Vagina (tissue), 2 donors: ENCODE results near the gene TRAF2. TPM values are rescaled to one million over a fixed set of nuclear protein-coding genes. Genes with fewer than 3 reads are reported as not detected.

Source experiments
- DNase-seq, 2 donors: peaks; one replicate each; pipeline ENCODE4 v3.0.0-alpha.2; 2017; ENCODE audit errors: extremely low spot score in 2 of 2
- H3K27ac ChIP-seq: fragments of 200-600 bp; sonication (generic); one replicate; pipeline ENCODE4 v1.5.1; 2019
- H3K27me3 ChIP-seq: fragments of 200-600 bp; sonication (generic); one replicate; pipeline ENCODE4 v1.5.1; 2019
- H3K36me3 ChIP-seq, 2 donors: fragments of 200-600 bp; sonication (generic); one replicate each; pipeline ENCODE4 v1.5.1; 2017 to 2019
- H3K4me1 ChIP-seq: fragments of 200-600 bp; sonication (generic); one replicate; pipeline ENCODE4 v1.5.1; 2019
- H3K4me3 ChIP-seq, 2 donors: fragments of 200-600 bp; sonication (generic); 1 replicate in 1 of 2; 2 replicates in 1 of 2; pipeline ENCODE4 v1.5.1; 2016 to 2019
- H3K9me3 ChIP-seq: fragments of 200-600 bp; sonication (generic); one replicate; pipeline ENCODE4 v1.5.1; 2019
- CTCF ChIP-seq, 3 experiments: fragments of 450-650 bp in 2 of 3; fragments of 200-600 bp in 1 of 3; sonication (generic) in 1 of 3; IDR thresholded peaks; one replicate each; pipeline ENCODE4 v1.5.1; 2017 to 2019; ENCODE audit warnings: antibody characterized with exemption in 3 of 3, mild to moderate bottlenecking in 2 of 3, moderate library complexity in 2 of 3
- POLR2A ChIP-seq, 2 donors: fragments of 450-650 bp; IDR thresholded peaks; one replicate each; pipeline ENCODE4 v1.6.1; 2017; ENCODE audit warnings: antibody characterized with exemption in 2 of 2, mild to moderate bottlenecking in 2 of 2, moderate library complexity in 2 of 2
- POLR2AphosphoS5 ChIP-seq, 2 donors: sonication (generic); formaldehyde crosslinking; IDR thresholded peaks; one replicate each; pipeline ENCODE4 v1.9.0; 2017; ENCODE audit warnings: antibody characterized with exemption in 2 of 2, mild to moderate bottlenecking in 2 of 2, low read depth in 1 of 2; ENCODE audit not compliant: insufficient read depth in 1 of 2
- intact Hi-C: fragments of 100-400 bp; cut with DNase I; formaldehyde crosslinking; loops from one replicate; pipeline ENCODE4 v1.15.1; 2023
- total RNA-seq: library from RNA; depleted of rRNA; stranded (reverse); fragments of >200 nt; gene quantifications from one replicate; pipeline ENCODE4 v1.2.3, GENCODE V29; 2016

The TRAF2 gene
- total RNA-seq, 1 donor from 2014 or later, result 12.8 TPM

- no peaks in the 10 kb centered on the region for H3K9me3 ChIP-seq
- no peaks in the 10 kb centered on the region for H3K27me3 ChIP-seq
- DNase-seq, result no peak
- intact Hi-C loops, result loop anchor here (5.0 kb wide), 1 partner anchor 87 kb away; the partner anchor contains the start of gene ABCA2
- H3K4me3 ChIP-seq, result no peak overlapping the region
- no peak for TF ChIP-seq CTCF (IDR thresholded peaks at IDR 0.05)
- TF ChIP-seq POLR2A (IDR thresholded peaks at IDR 0.05), result no peak
- TF ChIP-seq POLR2AphosphoS5 (IDR thresholded peaks at IDR 0.05; ENCODE audit: insufficient read depth in 1 of 2, low read depth in 1 of 2), result no peak
- H3K27ac ChIP-seq, result no peak overlapping the region
- peaks cover 18% of the 10 kb centered on the region for H3K4me1 ChIP-seq
- peaks cover 0 to 38% of the 10 kb centered on the region in 2 donors for H3K36me3 ChIP-seq
Observed at GRCh38 chr9:136939996-136940525, 53.7 kb downstream of the TRAF2 start.

GRCh38 chr9:136940526-136941230, 54.4 kb downstream of the TRAF2 start:
- no peak for TF ChIP-seq POLR2AphosphoS5 (IDR thresholded peaks at IDR 0.05; ENCODE audit: insufficient read depth in 1 of 2, low read depth in 1 of 2)
- no peak for TF ChIP-seq CTCF (IDR thresholded peaks at IDR 0.05)
- no peak for TF ChIP-seq POLR2A (IDR thresholded peaks at IDR 0.05)
- no peaks in the 10 kb centered on the region for H3K9me3 ChIP-seq
- H3K4me1 ChIP-seq, result peaks cover 22% of the 10 kb centered on the region
- H3K4me3 ChIP-seq, result no peak overlapping the region
- peaks cover 0 to 38% of the 10 kb centered on the region in 2 donors for H3K36me3 ChIP-seq
- H3K27me3 ChIP-seq, result no peaks in the 10 kb centered on the region
- intact Hi-C loops, result loop anchor here (5.0 kb wide), 1 partner anchor 87 kb away; the partner anchor contains the start of gene ABCA2
- no peak overlapping the region for H3K27ac ChIP-seq
- no peak for DNase-seq

GRCh38 chr9:136941231-136942111, 55.2 kb downstream of the TRAF2 start:
- Histone ChIP-seq H3K27ac (no peak overlapping the region), H3K27me3 (no peaks in the 10 kb centered on the region), H3K4me1 (peaks cover 22% of the 10 kb centered on the region), H3K4me3 (no peak overlapping the region), H3K36me3 (peaks cover 0 to 38% of the 10 kb centered on the region in 2 donors), H3K9me3 (no peaks in the 10 kb centered on the region)
- DNase-seq, result no peak
- intact Hi-C loops, result loop anchor here (5.0 kb wide), 1 partner anchor 86 kb away; the partner anchor contains the start of gene ABCA2
- TF ChIP-seq POLR2A (IDR thresholded peaks at IDR 0.05) (no peak), CTCF (IDR thresholded peaks at IDR 0.05) (no peak)

GRCh38 chr9:136942112-136942880, 56.0 kb downstream of the TRAF2 start:
- no peaks in the 10 kb centered on the region for H3K9me3 ChIP-seq
- no peak for TF ChIP-seq POLR2A (IDR thresholded peaks at IDR 0.05)
- no peak for TF ChIP-seq POLR2AphosphoS5 (IDR thresholded peaks at IDR 0.05; ENCODE audit: insufficient read depth in 1 of 2, low read depth in 1 of 2)
- TF ChIP-seq CTCF (IDR thresholded peaks at IDR 0.05), result no peak
- H3K36me3 ChIP-seq, result peaks cover 0 to 38% of the 10 kb centered on the region in 2 donors
- H3K4me3 ChIP-seq, result no peak overlapping the region
- H3K4me1 ChIP-seq, result peaks cover 26% of the 10 kb centered on the region
- no peaks in the 10 kb centered on the region for H3K27me3 ChIP-seq
- no peak for DNase-seq
- intact Hi-C loops, result loop anchor here (5.0 kb wide), 1 partner anchor 85 kb away; the partner anchor contains the start of gene ABCA2
- H3K27ac ChIP-seq, result no peak overlapping the region
